Mesenchymal stem cell (in vitro differentiated cells and primary cell): ENCODE data around the gene PFDN1.

Source experiments
- DNase-seq: peaks from one replicate; pipeline ENCODE4 v3.0.0-alpha.2; 2013
- H2AFZ ChIP-seq: one replicate; pipeline ENCODE4 v1.6.1; 2013; ENCODE audit warnings: low read depth, mild to moderate bottlenecking, control low read depth, inconsistent platforms, low read length, moderate library complexity
- H2AK5ac ChIP-seq: 2 replicates; pipeline ENCODE4 v1.6.1; 2013; ENCODE audit warnings: low read length, moderate library complexity, mild to moderate bottlenecking, inconsistent platforms; ENCODE audit not compliant: severe bottlenecking
- H2BK120ac ChIP-seq: one replicate; pipeline ENCODE4 v1.6.1; 2013; ENCODE audit warnings: low read depth, mild to moderate bottlenecking, inconsistent platforms, low read length, moderate library complexity
- H2BK12ac ChIP-seq, 2 experiments: one replicate each; pipeline ENCODE4 v1.6.1; 2013; ENCODE audit warnings: inconsistent platforms in 2 of 2, low read length in 2 of 2, mild to moderate bottlenecking in 2 of 2, moderate library complexity in 2 of 2, control low read depth in 1 of 2
- H2BK15ac ChIP-seq: one replicate; pipeline ENCODE4 v1.6.1; 2013; ENCODE audit warnings: mild to moderate bottlenecking, low read depth, inconsistent platforms; ENCODE audit not compliant: poor library complexity, severe bottlenecking
- H2BK5ac ChIP-seq: 2 replicates; pipeline ENCODE4 v1.6.1; 2013; ENCODE audit warnings: low read depth, mild to moderate bottlenecking, low read length, control low read depth, inconsistent platforms; ENCODE audit not compliant: poor library complexity, severe bottlenecking
- H3K14ac ChIP-seq, 2 experiments: one replicate each; pipeline ENCODE4 v1.6.1; 2013; ENCODE audit warnings: inconsistent platforms in 2 of 2, low read length in 2 of 2, control low read depth in 1 of 2, mild to moderate bottlenecking in 1 of 2, moderate library complexity in 1 of 2
- H3K18ac ChIP-seq, 2 experiments: one replicate each; pipeline ENCODE4 v1.6.1; 2013; ENCODE audit warnings: inconsistent platforms in 2 of 2, low read length in 2 of 2, control low read depth in 1 of 2, low read depth in 1 of 2, mild to moderate bottlenecking in 1 of 2
- H3K23ac ChIP-seq, 2 experiments: one replicate each; pipeline ENCODE4 v1.6.1; 2013; ENCODE audit warnings: inconsistent platforms in 2 of 2, low read length in 2 of 2, mild to moderate bottlenecking in 2 of 2, moderate library complexity in 2 of 2, control low read depth in 1 of 2
- H3K27ac ChIP-seq: 2 replicates; pipeline ENCODE4 v1.5.1; 2013; ENCODE audit warnings: mild to moderate bottlenecking, moderate library complexity, low read length, control low read depth, inconsistent platforms; ENCODE audit not compliant: poor library complexity, severe bottlenecking
- H3K27me3 ChIP-seq, 2 experiments: 2 replicates each; pipeline versions ENCODE4 v1.6.1 to v1.7.0; 2013; ENCODE audit warnings: low read length in 2 of 2, mild to moderate bottlenecking in 2 of 2, moderate library complexity in 2 of 2, control low read depth in 1 of 2, inconsistent platforms in 1 of 2; ENCODE audit not compliant: control insufficient read depth in 1 of 2, insufficient read depth in 1 of 2
- H3K36me3 ChIP-seq, 2 experiments: 2 replicates each; pipeline versions ENCODE4 v1.6.1 to v1.7.0; 2013; ENCODE audit warnings: low read length in 2 of 2, control low read depth in 1 of 2, inconsistent platforms in 1 of 2, low read depth in 1 of 2, mild to moderate bottlenecking in 1 of 2; ENCODE audit not compliant: insufficient read depth in 2 of 2, control insufficient read depth in 1 of 2
- H3K4ac ChIP-seq, 2 experiments: one replicate each; pipeline ENCODE4 v1.6.1; 2013; ENCODE audit warnings: inconsistent platforms in 2 of 2, low read length in 2 of 2, mild to moderate bottlenecking in 2 of 2, moderate library complexity in 2 of 2, control low read depth in 1 of 2, low read depth in 1 of 2
- H3K4me1 ChIP-seq: 2 replicates; pipeline ENCODE4 v1.6.1; 2013; ENCODE audit warnings: low read depth, low read length, control low read depth; ENCODE audit not compliant: control insufficient read depth, insufficient read depth
- H3K4me2 ChIP-seq: 2 replicates; pipeline ENCODE4 v1.6.1; 2013; ENCODE audit warnings: low read length, mild to moderate bottlenecking, inconsistent platforms; ENCODE audit not compliant: poor library complexity, severe bottlenecking
- H3K4me3 ChIP-seq, 2 experiments: 2 replicates each; pipeline versions ENCODE4 v1.5.1 to v1.7.0; 2013; ENCODE audit warnings: low read length in 2 of 2, mild to moderate bottlenecking in 2 of 2, control low read depth in 1 of 2, low read depth in 1 of 2; ENCODE audit not compliant: insufficient read depth in 1 of 2
- H3K79me1 ChIP-seq: replicated peaks from 2 replicates; pipeline ENCODE4 v1.6.1; 2013; ENCODE audit warnings: mild to moderate bottlenecking, control low read depth, low read length, inconsistent platforms; ENCODE audit not compliant: poor library complexity, severe bottlenecking
- H3K9ac ChIP-seq: 2 replicates; pipeline ENCODE4 v1.7.0; 2013; ENCODE audit warnings: mild to moderate bottlenecking, low read length, moderate library complexity
- H3K9me3 ChIP-seq: 2 replicates; pipeline ENCODE4 v1.7.0; 2013; ENCODE audit warnings: mild to moderate bottlenecking, low read length; ENCODE audit not compliant: control insufficient read depth
- H4K8ac ChIP-seq: one replicate; pipeline ENCODE4 v1.6.1; 2013; ENCODE audit warnings: inconsistent platforms, mild to moderate bottlenecking, low read length, moderate library complexity
- H4K91ac ChIP-seq: one replicate; pipeline ENCODE4 v1.6.1; 2013; ENCODE audit warnings: mild to moderate bottlenecking, low read length, inconsistent platforms
- WGBS: methylation state at CpG from one replicate; pipeline ENCODE4 v1.1.7; 2013; ENCODE audit warnings: mixed read lengths; 5-methylcytosine and 5-hydroxymethylcytosine counted together

The PFDN1 gene

GRCh38 chr5:140328036-140328764, 25.3 kb upstream of the PFDN1 start:
- no peak for DNase-seq
- Histone ChIP-seq H4K91ac (no peak overlapping the region), H3K4ac (no peak overlapping the region), H2BK12ac (peak overlapping the region in 1 of 2 experiments; percentile 21), H3K23ac (no peak overlapping the region), H3K9me3 (no peaks in the 10 kb centered on the region), H2AFZ (no peak overlapping the region), H3K27ac (no peak overlapping the region), H2AK5ac (no peak overlapping the region), H3K18ac (peak overlapping the region in 1 of 2 experiments; percentile 47), H3K4me1 (peaks cover 16% of the 10 kb centered on the region), H3K4me3 (no peak overlapping the region), H4K8ac (no peak overlapping the region), H3K36me3 (peaks cover 5 to 9% of the 10 kb centered on the region in 2 experiments), H3K9ac (no peak overlapping the region), H3K14ac (no peak overlapping the region), H2BK120ac (no peak overlapping the region), H2BK15ac (no peak overlapping the region), H3K79me1 (peaks cover 2% of the 10 kb centered on the region), H3K4me2 (no peak overlapping the region), H2BK5ac (no peak overlapping the region), H3K27me3 (no peaks in the 10 kb centered on the region)
- WGBS, result 74% methylated on average over 8 of the region's 8 CpGs

GRCh38 chr5:140327589-140327988, 24.7 kb upstream of the PFDN1 start:
- Histone ChIP-seq H3K4me2 (no peak overlapping the region), H3K9ac (no peak overlapping the region), H2BK12ac (no peak overlapping the region), H3K18ac (no peak overlapping the region), H3K4ac (no peak overlapping the region), H2AFZ (no peak overlapping the region), H2AK5ac (no peak overlapping the region), H3K23ac (no peak overlapping the region), H3K79me1 (no peaks in the 10 kb centered on the region), H3K4me1 (peaks cover 20% of the 10 kb centered on the region), H3K4me3 (no peak overlapping the region), H3K27ac (no peak overlapping the region), H2BK5ac (no peak overlapping the region), H4K8ac (no peak overlapping the region), H3K27me3 (no peaks in the 10 kb centered on the region), H3K36me3 (peaks cover 0 to 3% of the 10 kb centered on the region in 2 experiments), H3K14ac (no peak overlapping the region), H2BK15ac (no peak overlapping the region), H4K91ac (no peak overlapping the region), H2BK120ac (no peak overlapping the region), H3K9me3 (no peaks in the 10 kb centered on the region)
- DNase-seq, result peak; percentile 55
- WGBS, result 32% methylated on average over 2 of the region's 2 CpGs

- 97% methylated on average over 3 of the region's 3 CpGs for WGBS
- Histone ChIP-seq H3K27ac (no peak overlapping the region), H4K91ac (no peak overlapping the region)
These were observed 22.6 kb upstream of the PFDN1 start for GRCh38 chr5:140325486-140325885.

GRCh38 chr5:140324617-140325241, 21.8 kb upstream of the PFDN1 start:
- peak overlapping the region; percentile 83 for H2AK5ac ChIP-seq
- no peak overlapping the region for H2BK5ac ChIP-seq
- no peaks in the 10 kb centered on the region for H3K27me3 ChIP-seq
- peak; percentile 77 for DNase-seq
- H3K4me1 ChIP-seq, result peaks cover 26% of the 10 kb centered on the region
- no peaks in the 10 kb centered on the region for H3K36me3 ChIP-seq
- H2BK120ac ChIP-seq, result no peak overlapping the region
- no peak overlapping the region for H3K4me3 ChIP-seq
- peak overlapping the region; percentile 62 for H2BK15ac ChIP-seq
- H2AFZ ChIP-seq, result no peak overlapping the region
- no peaks in the 10 kb centered on the region for H3K79me1 ChIP-seq
- H3K9me3 ChIP-seq, result no peaks in the 10 kb centered on the region
- H3K4ac ChIP-seq, result peak overlapping the region in 1 of 2 experiments; percentile 54
- H2BK12ac ChIP-seq, result peak overlapping the region; percentile 45 to 57
- H3K23ac ChIP-seq, result no peak overlapping the region
- H4K8ac ChIP-seq, result peak overlapping the region; percentile 54
- H3K4me2 ChIP-seq, result no peak overlapping the region
- H3K18ac ChIP-seq, result peak overlapping the region; percentile 79 to 84
- no peak overlapping the region for H3K9ac ChIP-seq
- peak overlapping the region; percentile 11 for H4K91ac ChIP-seq
- no peak overlapping the region for H3K14ac ChIP-seq
- no CpG with 5 or more reads among the region's 1 CpG for WGBS
- H3K27ac ChIP-seq, result peak overlapping the region; percentile 58

More at GRCh38 chr5:140325486-140325885, 22.6 kb upstream of the PFDN1 start:
- Histone ChIP-seq H2AFZ (no peak overlapping the region), H3K18ac (no peak overlapping the region), H2BK5ac (no peak overlapping the region), H2BK15ac (no peak overlapping the region), H3K4me2 (no peak overlapping the region), H3K36me3 (no peaks in the 10 kb centered on the region), H3K79me1 (no peaks in the 10 kb centered on the region), H3K4me3 (no peak overlapping the region), H3K23ac (no peak overlapping the region), H3K9ac (no peak overlapping the region), H4K8ac (no peak overlapping the region), H3K4ac (no peak overlapping the region), H3K9me3 (no peaks in the 10 kb centered on the region), H3K27me3 (no peaks in the 10 kb centered on the region), H3K14ac (no peak overlapping the region), H2BK12ac (no peak overlapping the region), H2AK5ac (no peak overlapping the region), H2BK120ac (no peak overlapping the region), H3K4me1 (peaks cover 26% of the 10 kb centered on the region)
- no peak for DNase-seq
